Activated naive CD4-positive, alpha-beta T cell treated with anti-CD3 and anti-CD28 coated beads, Interleukin-2, amount 50 U/mL, for 24 hours (primary cell): ENCODE results near the gene PHACTR1.

Experiments used
- H3K27ac Mint-ChIP-seq: one replicate; pipeline ENCODE4 v1.8.0; 2021; ENCODE audit warnings: mild to moderate bottlenecking, mixed read lengths
- H3K27me3 Mint-ChIP-seq: one replicate; pipeline ENCODE4 v1.8.0; 2021; ENCODE audit warnings: mixed read lengths
- H3K36me3 Mint-ChIP-seq: one replicate; pipeline ENCODE4 v1.8.0; 2021; ENCODE audit warnings: mixed read lengths
- H3K4me1 Mint-ChIP-seq: one replicate; pipeline ENCODE4 v1.8.0; 2021; ENCODE audit warnings: mixed read lengths
- H3K4me3 Mint-ChIP-seq: one replicate; pipeline ENCODE4 v1.8.0; 2021; ENCODE audit warnings: mild to moderate bottlenecking, mixed read lengths
- H3K9me3 Mint-ChIP-seq: one replicate; pipeline ENCODE4 v1.8.0; 2021; ENCODE audit warnings: mixed read lengths

The PHACTR1 gene

DNA sequence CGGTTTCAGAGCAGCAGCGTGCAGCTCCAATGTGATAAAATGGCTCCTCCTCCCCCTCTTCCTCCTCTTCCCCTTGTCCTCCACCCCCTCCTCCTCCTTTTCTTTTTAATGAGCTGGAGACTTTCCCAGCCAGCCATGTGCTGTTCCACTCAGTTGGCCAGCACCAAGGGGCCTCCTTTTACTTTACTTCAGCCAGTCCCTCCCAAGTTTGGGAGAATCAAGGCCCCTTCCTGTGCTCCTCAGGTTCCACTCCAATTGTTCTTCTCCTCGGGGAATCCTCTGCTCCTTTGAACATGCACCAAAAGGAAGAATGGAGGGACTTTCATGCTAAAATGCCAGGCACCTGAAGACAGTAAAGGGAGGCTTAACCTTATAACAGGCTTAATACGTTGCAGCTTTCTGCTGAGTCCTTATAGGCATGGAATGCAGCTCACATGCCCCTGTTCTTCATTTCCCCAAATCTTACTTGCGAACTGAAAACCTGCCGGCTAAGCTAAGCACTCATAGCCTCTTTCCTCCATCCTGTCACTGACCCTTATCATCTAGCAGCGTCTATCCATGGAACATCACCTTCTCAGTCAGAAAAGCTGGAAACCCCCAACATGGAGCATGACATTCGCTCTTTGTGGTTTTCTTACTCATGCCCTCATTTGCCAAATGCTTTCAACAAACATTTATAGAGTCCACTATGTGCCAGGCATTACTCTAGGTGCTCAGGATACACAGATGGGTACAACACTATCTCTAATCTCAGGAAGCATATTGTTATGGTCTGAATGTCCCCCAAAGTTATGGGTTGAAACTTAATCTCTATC lies 170.6 kb downstream of the PHACTR1 start:
- Mint-ChIP-seq H3K4me3 (no peak overlapping the region), H3K9me3 (peaks cover 13% of the 10 kb centered on the region), H3K36me3 (no peaks in the 10 kb centered on the region), H3K27me3 (peaks cover 2% of the 10 kb centered on the region), H3K4me1 (no peaks in the 10 kb centered on the region), H3K27ac (no peak overlapping the region)

- H3K27ac Mint-ChIP-seq, result no peak overlapping the region
- H3K4me3 Mint-ChIP-seq, result no peak overlapping the region
- H3K36me3 Mint-ChIP-seq, result no peaks in the 10 kb centered on the region
- H3K9me3 Mint-ChIP-seq, result peaks cover 13% of the 10 kb centered on the region
- peaks cover 3% of the 10 kb centered on the region for H3K27me3 Mint-ChIP-seq
- H3K4me1 Mint-ChIP-seq, result no peaks in the 10 kb centered on the region
These were observed 173.7 kb downstream of the PHACTR1 start for GRCh38 chr6:12890171-12890790.

GRCh38 chr6:12891595-12891994 lies 175.0 kb downstream of the PHACTR1 start:
- Mint-ChIP-seq H3K4me3 (no peak overlapping the region), H3K27me3 (peaks cover 3% of the 10 kb centered on the region), H3K27ac (no peak overlapping the region), H3K36me3 (no peaks in the 10 kb centered on the region), H3K9me3 (peaks cover 13% of the 10 kb centered on the region), H3K4me1 (no peaks in the 10 kb centered on the region)

GRCh38 chr6:12892151-12892550 lies 175.6 kb downstream of the PHACTR1 start:
- no peaks in the 10 kb centered on the region for H3K36me3 Mint-ChIP-seq
- H3K27ac Mint-ChIP-seq, result no peak overlapping the region
- peaks cover 13% of the 10 kb centered on the region for H3K9me3 Mint-ChIP-seq
- H3K27me3 Mint-ChIP-seq, result peaks cover 3% of the 10 kb centered on the region
- no peak overlapping the region for H3K4me3 Mint-ChIP-seq
- no peaks in the 10 kb centered on the region for H3K4me1 Mint-ChIP-seq

GRCh38 chr6:12893036-12893435 lies 176.5 kb downstream of the PHACTR1 start:
- H3K4me1 Mint-ChIP-seq, result no peaks in the 10 kb centered on the region
- no peak overlapping the region for H3K4me3 Mint-ChIP-seq
- H3K36me3 Mint-ChIP-seq, result no peaks in the 10 kb centered on the region
- peaks cover 3% of the 10 kb centered on the region for H3K27me3 Mint-ChIP-seq
- no peak overlapping the region for H3K27ac Mint-ChIP-seq
- peaks cover 13% of the 10 kb centered on the region for H3K9me3 Mint-ChIP-seq

DNA sequence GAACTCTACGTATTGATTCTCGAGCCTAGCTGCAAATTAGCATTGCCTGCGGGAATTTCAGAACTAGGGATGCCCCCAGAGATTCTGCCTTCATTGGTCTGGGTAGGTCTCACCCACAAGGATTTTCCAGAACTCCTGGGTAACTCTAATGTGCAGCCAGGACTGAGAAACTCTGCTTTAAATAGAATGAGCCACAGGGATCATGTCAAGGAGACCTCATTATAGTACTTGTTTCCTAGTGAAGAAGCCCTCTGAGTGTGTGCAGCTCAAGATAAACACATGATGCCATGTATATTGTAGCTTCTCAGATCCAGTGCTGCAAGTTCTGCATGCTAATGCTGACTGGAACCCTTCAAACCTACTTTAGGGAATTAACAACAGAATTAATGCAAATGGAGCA lies 179.2 kb downstream of the PHACTR1 start:
- Mint-ChIP-seq H3K4me1 (no peaks in the 10 kb centered on the region), H3K9me3 (peaks cover 10% of the 10 kb centered on the region), H3K36me3 (no peaks in the 10 kb centered on the region), H3K4me3 (no peak overlapping the region), H3K27ac (no peak overlapping the region), H3K27me3 (peaks cover 5% of the 10 kb centered on the region)

- Mint-ChIP-seq H3K27ac (no peak overlapping the region), H3K36me3 (no peaks in the 10 kb centered on the region), H3K27me3 (peaks cover 7% of the 10 kb centered on the region), H3K4me1 (no peaks in the 10 kb centered on the region), H3K4me3 (no peak overlapping the region), H3K9me3 (peaks cover 5% of the 10 kb centered on the region)
These were observed 179.7 kb downstream of the PHACTR1 start for GRCh38 chr6:12896208-12896733.

- Mint-ChIP-seq H3K36me3 (no peaks in the 10 kb centered on the region), H3K9me3 (no peaks in the 10 kb centered on the region), H3K27ac (no peak overlapping the region), H3K27me3 (peaks cover 11% of the 10 kb centered on the region), H3K4me3 (no peak overlapping the region), H3K4me1 (no peaks in the 10 kb centered on the region)
These were observed 182.0 kb downstream of the PHACTR1 start for GRCh38 chr6:12898603-12899002.

DNA sequence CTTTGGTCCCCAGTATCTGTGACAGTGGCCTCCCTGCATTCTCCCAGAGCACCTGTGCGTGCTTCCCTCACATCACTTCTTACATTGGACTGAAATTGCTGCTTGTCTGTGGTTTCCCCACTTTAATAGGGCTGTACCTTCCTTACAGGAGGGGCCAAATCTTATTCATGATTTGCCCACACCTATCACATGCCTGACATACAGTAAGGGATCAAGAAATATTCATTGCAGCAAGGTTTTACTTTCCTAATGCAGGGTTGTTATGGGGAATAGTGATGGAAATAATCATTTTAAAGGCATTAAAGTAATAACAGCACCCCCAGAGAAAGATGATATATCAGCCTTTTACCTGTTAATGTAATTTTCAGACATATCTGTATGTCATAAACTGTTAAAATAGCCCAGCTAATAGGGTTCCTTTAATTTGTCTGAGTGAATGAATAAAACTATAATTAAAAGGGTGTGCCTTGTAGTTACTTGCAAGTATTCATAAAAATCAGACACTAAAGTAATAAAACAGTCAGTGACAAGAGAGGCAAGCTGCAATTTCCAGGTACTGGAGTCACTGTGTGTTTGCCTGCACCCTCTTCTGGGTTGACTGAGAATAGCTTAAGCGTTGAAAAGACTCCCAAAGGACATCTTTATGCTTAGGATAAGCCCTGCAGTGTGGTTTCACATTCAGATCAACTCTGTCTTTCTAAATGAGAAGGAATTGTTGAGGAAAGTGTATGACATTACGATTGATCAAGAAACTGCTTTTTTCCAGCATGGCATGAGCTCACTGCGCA lies 182.7 kb downstream of the PHACTR1 start:
- no peaks in the 10 kb centered on the region for H3K4me1 Mint-ChIP-seq
- no peak overlapping the region for H3K4me3 Mint-ChIP-seq
- H3K36me3 Mint-ChIP-seq, result no peaks in the 10 kb centered on the region
- H3K9me3 Mint-ChIP-seq, result no peaks in the 10 kb centered on the region
- H3K27ac Mint-ChIP-seq, result no peak overlapping the region
- peaks cover 10% of the 10 kb centered on the region for H3K27me3 Mint-ChIP-seq

DNA sequence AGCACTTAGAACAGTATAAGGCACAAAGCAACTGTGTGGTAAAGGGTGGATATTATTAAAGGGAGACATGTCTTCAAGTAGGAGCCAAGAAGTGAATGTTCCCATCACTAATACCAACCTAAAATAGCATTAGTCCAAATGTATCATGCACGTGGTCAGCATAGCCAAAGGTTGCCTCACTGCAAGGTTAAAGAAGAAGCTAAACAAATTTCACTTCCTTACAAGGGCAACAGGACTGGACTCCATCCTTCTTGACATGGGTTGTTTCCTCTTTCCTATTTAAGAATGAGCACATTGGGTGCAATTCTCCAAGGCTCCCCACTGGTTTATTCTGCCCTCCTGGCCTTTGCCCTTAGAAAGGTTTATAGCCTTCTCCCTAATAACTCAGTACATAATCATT lies 186.7 kb downstream of the PHACTR1 start:
- Mint-ChIP-seq H3K4me3 (no peak overlapping the region), H3K27ac (no peak overlapping the region), H3K27me3 (peaks cover 11% of the 10 kb centered on the region), H3K9me3 (no peaks in the 10 kb centered on the region), H3K36me3 (no peaks in the 10 kb centered on the region), H3K4me1 (no peaks in the 10 kb centered on the region)

DNA sequence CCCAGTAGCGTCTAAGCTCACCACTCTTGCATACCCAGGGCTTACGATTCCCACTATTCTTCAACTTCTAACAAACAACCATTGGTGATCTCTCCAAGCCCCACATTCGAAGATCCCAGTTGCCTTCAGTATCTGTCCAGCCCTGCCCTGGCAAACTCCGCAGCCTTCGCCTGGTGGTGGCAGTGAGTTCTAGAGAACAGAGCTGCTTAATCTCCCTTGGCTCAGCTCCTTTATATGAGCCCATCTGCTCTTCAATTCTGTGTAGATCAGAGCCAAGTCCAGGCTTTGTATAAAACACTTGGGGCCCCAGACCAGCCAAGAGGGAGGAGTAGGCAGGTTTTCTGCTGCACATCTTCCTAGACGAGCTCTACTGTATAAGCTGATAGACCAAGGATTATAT lies 193.3 kb downstream of the PHACTR1 start:
- no peak overlapping the region for H3K4me3 Mint-ChIP-seq
- H3K4me1 Mint-ChIP-seq, result no peaks in the 10 kb centered on the region
- H3K27me3 Mint-ChIP-seq, result no peaks in the 10 kb centered on the region
- no peaks in the 10 kb centered on the region for H3K36me3 Mint-ChIP-seq
- no peaks in the 10 kb centered on the region for H3K9me3 Mint-ChIP-seq
- H3K27ac Mint-ChIP-seq, result no peak overlapping the region

DNA sequence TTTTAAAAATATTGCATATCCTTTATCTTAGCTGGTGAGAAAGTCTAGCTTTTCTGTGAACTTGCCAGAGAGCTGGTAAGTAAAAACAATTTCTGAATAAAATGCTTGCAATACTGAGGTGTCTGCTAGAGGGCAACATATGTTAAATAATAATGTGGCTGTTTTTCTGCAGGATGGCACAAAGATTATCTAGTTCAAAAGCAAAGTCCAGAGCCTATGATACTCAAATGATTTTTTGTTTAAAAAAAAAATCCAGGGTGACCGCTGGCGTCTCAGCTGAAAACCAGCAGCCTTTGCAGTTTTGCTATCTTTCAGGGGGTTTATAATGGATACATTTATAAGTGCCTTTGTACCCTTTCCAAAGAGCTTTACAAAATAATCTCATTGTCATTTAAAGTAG lies 194.9 kb downstream of the PHACTR1 start:
- no peaks in the 10 kb centered on the region for H3K36me3 Mint-ChIP-seq
- H3K27me3 Mint-ChIP-seq, result no peaks in the 10 kb centered on the region
- no peaks in the 10 kb centered on the region for H3K9me3 Mint-ChIP-seq
- no peak overlapping the region for H3K27ac Mint-ChIP-seq
- H3K4me3 Mint-ChIP-seq, result no peak overlapping the region
- H3K4me1 Mint-ChIP-seq, result no peaks in the 10 kb centered on the region

DNA sequence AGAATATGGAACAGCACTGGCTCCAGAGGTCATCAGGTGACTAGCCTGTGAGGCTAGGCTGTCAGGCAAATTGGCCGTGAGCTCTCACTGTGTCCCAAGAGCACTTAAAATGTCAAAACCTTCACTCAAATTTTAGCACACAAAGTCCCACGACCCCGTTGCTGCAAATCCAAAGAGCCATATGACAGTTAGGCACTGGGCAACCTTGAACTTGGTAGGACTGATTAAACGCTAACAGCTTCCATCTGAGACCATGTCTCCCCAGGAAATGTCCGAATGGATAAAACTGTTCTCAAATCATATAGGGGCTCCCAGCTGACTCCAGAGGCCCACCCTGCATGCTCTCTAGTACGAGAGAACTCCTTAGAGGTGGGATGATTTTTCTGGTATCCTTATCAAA lies 196.6 kb downstream of the PHACTR1 start:
- H3K27ac Mint-ChIP-seq, result no peak overlapping the region
- H3K9me3 Mint-ChIP-seq, result no peaks in the 10 kb centered on the region
- no peaks in the 10 kb centered on the region for H3K36me3 Mint-ChIP-seq
- no peaks in the 10 kb centered on the region for H3K4me1 Mint-ChIP-seq
- H3K27me3 Mint-ChIP-seq, result no peaks in the 10 kb centered on the region
- no peak overlapping the region for H3K4me3 Mint-ChIP-seq

- Mint-ChIP-seq H3K4me3 (no peak overlapping the region), H3K27me3 (peaks cover 2% of the 10 kb centered on the region), H3K27ac (no peak overlapping the region), H3K4me1 (no peaks in the 10 kb centered on the region), H3K36me3 (no peaks in the 10 kb centered on the region), H3K9me3 (no peaks in the 10 kb centered on the region)
These were observed 199.4 kb downstream of the PHACTR1 start for GRCh38 chr6:12916006-12916405.

DNA sequence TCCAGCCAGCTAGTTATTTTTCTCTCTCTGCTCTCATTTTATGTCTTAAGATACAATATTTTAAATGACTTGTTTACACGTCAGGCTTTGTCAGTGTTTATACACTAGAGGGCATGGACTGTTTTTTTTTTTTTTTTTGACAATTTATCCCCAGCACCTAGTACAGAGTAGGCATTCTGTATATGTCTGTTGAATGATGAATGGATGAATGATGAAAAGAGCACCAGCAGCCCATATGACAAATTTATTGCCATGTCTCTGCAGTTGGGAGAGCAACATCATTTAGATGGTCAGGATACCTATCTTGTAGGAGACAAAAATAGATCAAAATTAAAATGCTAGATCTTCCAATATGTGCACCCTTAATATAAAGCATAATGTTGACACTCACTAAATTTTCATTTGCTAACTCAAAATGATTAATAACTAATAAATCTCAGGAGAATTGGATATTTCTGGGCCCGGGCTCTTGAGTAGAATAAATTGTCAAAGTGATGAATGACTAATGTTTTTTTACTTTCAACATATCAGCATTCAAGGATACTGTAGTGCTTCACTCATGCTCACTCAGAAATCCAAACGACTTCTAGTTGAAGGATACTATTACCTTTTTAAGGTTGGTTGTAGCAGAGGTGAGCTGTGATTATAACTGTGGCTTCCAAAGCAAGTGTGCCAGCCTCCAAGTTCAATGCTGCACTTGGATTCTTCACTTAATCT lies 200.0 kb downstream of the PHACTR1 start:
- H3K36me3 Mint-ChIP-seq, result no peaks in the 10 kb centered on the region
- no peak overlapping the region for H3K27ac Mint-ChIP-seq
- no peaks in the 10 kb centered on the region for H3K9me3 Mint-ChIP-seq
- H3K4me1 Mint-ChIP-seq, result no peaks in the 10 kb centered on the region
- H3K27me3 Mint-ChIP-seq, result peaks cover 2% of the 10 kb centered on the region
- H3K4me3 Mint-ChIP-seq, result no peak overlapping the region
